ENCODE data around the gene UTF1.
"Not testable (repeated sequence)": the region's sequence is repeated elsewhere in the genome, so short reads cannot be mapped to it uniquely, and the experiment has no call there.

The UTF1 gene

GRCh38 chr10:133230387-133231195 is 574 bp downstream of the UTF1 start:
- DNase-seq, result peak; percentile 22

DNA sequence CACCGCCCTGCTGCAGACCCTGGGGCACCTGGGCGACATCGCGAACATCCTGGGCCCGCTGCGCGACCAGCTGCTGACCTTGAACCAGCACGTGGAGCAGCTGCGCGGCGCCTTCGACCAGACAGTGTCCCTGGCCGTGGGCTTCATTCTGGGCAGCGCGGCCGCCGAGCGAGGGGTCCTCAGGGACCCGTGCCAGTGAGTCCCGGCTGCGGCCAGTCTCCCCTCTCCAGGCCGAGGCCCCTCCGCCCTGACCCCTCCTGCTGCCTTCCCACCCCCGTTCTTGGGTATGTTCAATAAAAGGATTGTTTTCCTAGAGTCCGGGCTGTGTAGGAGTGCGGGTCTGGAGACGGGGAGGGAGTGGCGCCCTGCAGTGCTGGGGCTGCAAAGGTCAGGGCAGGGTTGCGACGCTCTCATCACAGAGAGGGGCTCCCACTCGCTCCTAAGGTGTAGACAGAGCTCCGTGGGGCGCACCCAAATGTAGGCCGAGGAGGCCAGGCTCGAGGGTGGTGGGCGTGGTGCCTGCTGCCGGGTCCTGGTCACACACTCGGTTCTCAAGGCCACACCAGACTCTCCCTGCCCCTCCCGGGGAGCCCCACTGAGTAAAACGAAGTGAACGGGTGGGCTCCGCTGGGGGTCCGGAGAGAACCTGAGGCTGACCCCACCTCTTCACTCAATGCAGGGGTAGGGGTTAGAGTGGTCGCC is 1.4 kb downstream of the UTF1 start:
- no peak for DNase-seq

GRCh38 chr10:133231946-133232574 is 2.0 kb downstream of the UTF1 start:
- no peak for DNase-seq

DNA sequence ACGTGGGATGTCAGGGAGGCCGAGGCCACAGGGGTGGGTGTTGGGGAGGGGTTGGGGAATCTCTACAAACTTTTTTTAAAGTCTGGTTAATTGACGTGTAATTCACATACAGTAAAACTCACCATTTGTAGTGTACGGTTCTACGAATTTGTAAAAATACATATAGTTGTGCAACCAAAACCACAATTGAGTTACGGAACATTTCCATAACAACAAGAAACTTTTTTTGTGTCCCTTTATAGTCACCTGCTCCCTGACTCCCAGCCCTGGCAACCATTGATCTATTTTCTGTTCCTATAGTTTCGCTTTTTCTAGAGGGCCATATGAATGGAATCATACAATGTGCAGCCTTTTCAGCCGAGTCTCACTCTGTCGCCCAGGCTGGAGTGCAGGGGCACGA is 4.8 kb downstream of the UTF1 start:
- DNase-seq, result not testable (repeated sequence)

- DNase-seq, result no peak
Measured at GRCh38 chr10:133235265-133235855, 5.3 kb downstream of the UTF1 start.

DNA sequence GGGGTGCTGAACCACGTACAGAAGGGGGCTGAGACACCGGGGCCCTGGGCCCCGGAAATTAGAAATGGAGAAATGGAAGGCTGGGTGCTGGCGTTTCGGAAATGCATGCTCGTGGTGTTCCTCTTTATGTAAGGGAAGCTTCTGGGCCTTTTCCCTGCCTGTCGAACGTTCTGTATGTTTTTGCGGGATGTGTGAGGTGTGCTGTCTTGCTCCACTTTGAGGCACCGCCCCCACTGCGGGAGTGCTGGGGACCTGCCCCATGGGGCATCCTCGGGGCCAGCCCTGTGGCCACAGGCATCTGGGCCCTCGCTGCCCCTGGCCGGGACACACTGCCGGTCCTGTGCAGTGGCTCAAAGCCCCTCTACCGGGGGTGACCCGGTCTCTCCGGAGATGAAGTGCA is 5.9 kb downstream of the UTF1 start:
- no peak for DNase-seq

DNA sequence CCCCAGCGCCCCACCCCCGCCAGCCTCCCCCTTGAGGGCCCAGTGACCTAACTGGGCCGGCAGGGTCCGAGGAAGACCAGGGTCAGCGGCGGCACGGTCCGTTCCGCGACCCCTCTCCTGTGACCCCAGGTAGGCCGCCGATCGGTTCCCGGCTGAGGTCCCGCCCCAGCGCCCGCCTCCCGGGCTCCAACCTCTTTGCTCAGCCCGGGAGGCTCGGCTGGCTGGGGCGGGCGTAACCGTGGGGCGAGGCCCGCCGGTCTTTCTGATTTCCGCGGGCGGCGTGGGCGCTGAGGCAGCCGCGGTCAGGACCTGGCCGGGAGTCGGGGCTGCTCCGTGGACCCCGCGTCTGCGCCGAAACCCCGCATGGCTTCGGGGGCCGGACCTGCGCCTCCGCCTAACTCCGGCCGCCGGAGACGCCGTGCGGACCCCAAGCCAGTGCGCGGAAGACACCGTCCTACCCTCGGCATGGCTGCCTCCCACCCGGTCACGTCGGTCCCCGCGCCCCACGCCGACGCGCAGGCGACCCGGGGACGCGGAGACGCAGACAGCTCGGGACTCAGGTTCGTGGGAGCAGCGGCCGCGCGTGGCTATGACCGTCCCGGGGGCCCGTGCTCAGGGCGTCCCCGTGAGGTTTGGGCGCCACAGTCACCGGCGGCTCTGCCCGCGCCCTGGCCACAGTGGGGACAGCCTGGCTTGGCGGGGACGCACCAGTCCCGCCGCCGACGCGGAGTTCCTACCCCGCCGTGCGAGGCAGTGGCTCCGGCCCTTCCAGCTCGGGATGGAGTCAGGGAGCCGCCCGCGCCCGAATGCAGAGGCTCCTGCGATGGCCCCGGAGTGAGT is 6.6 kb downstream of the UTF1 start:
- DNase-seq, result peak; percentile 30

- DNase-seq, result no peak
Measured at GRCh38 chr10:133237241-133237587, 7.2 kb downstream of the UTF1 start.

DNA sequence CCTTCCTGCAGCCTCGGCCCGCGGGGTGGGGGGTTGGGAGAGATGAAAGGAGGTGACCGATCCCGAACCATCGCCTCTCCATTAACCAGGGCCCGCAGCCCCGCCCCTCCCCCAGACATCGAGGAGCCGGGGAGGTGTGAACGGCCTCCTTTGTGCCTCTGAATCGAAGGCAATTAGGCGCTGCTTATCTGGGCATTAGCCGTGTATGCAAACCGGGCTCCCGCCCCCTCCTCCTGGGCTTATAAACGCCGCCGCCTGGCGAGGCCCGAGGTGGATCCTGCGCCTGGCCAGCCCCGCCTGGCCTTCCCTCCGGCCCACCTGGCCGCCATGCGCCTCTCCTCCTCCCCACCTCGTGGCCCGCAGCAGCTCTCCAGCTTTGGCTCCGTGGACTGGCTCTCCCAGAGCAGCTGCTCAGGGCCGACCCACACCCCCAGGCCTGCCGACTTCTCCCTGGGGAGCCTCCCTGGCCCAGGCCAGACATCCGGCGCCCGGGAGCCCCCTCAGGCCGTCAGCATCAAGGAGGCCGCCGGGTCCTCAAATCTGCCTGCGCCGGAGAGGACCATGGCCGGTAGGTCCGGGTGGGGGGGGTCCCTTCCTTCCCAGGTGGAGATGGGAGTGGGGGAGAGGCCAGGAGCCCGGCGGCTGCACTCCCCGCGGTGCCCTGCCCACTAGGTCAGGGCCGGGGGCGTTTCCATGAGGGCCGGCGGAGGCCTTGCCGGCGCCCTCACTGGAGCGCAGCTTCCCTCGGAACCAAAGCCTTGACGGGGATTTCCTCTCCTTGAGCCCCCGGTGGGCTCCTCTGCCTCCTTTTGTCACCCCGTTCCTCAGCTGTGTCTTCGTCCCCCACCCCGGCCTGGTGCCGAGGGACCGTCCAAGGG is 7.8 kb downstream of the UTF1 start, which contains the start of gene VENTX:
TSS of gene VENTX (plus strand) at position 268 of the 878 bp plus-strand sequence. CDS start at position 328, 60 bp downstream.
- no peak for DNase-seq

GRCh38 chr10:133238466-133238804 is 8.4 kb downstream of the UTF1 start:
- no peak for DNase-seq

DNA sequence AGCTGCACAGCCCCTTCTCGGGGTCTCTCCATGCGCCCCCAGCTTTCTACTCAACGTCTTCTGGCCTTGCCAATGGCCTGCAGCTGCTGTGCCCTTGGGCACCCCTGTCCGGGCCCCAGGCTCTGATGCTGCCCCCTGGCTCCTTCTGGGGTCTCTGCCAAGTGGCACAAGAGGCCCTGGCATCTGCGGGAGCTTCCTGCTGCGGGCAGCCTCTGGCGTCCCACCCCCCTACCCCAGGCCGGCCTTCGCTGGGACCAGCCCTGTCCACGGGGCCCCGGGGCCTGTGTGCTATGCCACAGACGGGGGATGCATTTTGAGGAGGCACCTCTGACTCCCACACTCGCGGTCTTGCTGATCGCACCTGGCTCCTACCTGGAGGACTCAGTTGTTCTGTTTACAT is 10.0 kb downstream of the UTF1 start:
- DNase-seq, result no peak

GRCh38 chr10:133241501-133242205 is 11.6 kb downstream of the UTF1 start:
- DNase-seq, result no peak

DNA sequence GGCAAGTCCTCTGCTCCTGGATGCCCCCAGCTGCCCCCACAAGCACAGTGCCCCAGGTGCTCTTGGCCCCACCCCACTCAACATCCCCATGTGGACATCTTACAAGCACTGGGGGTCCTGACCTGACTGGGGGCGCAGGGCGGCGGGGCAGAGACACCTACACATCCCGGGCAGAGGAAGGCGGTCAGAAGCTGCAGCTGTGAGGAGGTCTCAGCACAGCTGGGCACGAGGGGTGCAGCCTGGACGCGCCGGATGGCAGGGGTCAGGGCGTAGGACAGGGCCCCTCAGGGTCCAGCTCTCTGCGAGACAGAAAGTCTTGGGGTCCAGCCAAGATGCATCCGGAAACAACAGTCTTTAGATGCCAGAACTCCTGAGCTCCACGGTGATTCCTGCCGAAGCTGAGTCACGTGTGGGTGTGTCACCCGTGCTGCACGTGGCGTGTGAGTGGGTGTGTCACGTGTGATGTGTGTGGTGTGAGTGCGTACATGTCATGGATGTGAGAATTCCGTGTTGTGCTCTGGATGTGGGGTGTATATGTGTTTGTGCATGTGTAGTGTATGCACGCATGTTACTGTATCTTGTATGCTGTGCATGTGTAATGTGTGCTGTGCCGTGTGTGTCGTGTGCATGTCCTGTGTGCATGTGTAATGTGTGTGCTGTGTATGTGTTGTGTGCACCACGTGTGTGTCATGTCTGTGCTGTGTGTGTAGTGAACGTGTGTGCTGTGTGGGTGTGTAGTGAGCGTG is 12.8 kb downstream of the UTF1 start:
- no peak for DNase-seq

GRCh38 chr10:133243593-133243992 is 13.6 kb downstream of the UTF1 start:
- DNase-seq, result no peak

GRCh38 chr10:133245439-133246235 is 15.6 kb downstream of the UTF1 start:
- DNase-seq, result no peak

- no peak for DNase-seq
Measured at GRCh38 chr10:133246236-133246626, 16.2 kb downstream of the UTF1 start.

DNA sequence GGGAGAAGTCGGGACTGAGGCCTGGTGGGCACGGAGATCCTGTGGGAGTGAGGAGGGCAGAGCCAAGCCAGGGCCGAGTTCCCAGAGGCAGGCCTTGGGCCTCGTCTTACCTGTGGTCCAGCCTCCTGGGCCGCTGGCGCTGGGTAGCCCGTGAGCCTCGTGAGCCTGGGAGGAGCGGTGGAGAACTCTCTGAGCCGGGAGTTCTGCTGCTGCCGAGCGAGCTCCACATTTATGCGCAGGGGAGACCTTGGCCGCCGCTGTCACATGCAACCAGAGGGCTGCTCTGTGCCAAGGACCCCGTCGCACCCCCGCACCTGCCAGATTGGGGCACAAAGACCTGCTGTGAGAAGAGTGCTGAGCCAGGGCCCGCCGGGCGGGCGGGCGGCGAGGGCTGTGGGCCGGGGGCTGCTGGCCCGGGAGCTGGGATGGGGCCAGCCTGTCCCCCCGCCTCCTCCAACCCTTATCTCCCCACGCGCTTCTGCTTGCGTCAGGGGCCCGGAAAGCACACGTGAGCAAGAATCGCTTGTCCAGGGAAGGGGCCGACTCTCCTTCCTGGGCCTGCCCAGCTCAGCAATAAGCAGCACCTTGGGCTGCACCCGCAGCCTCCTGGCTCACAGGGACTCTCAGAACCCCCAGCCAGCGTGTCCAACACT is 17.8 kb downstream of the UTF1 start:
- DNase-seq, result no peak

- DNase-seq, result no peak
Measured at GRCh38 chr10:133248334-133248715, 18.3 kb downstream of the UTF1 start.
